Measurements from ENCODE around the gene POU6F2. TPM values are rescaled to one million over a fixed set of nuclear protein-coding genes. Genes with fewer than 3 reads are reported as not detected.

Gene POU6F2
- total and polyA plus RNA-seq, 2 of the 4 experiments (the other 2 are of a cell fraction) = not detected

DNA sequence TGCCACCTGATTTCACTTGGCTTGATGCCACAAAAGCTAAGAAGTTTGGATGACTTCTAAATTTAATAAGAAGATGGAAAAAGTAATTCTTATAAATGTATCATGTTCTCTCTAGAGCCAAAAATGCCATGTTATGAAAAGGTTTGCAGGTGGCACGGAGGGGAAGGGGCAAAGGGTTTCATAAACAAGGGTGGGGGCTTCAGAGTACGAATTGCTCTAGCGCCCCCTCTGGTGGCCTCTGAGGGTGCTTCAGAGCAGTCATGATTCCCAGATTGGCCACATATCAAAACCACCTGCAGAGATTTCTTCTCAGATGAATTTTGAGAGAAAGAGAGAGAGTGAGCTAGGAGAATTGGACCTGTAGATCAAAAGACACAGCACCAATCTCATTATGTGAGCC lies 379.9 kb downstream of the POU6F2 start:
- H2AFZ ChIP-seq (replicated peaks; ENCODE audit: low read length, poor library complexity) = no peak overlapping the region
- H2AK9ac ChIP-seq (replicated peaks; ENCODE audit: low read depth, low read length, poor library complexity) = no peak overlapping the region
- no peaks in the 10 kb centered on the region for H3K79me1 ChIP-seq (ENCODE audit: low read depth in 1 of 2, low read length in 2 of 2)
- TF ChIP-seq CEBPB (IDR thresholded peaks at IDR 0.05; ENCODE audit: low read depth, low read length) (no peak), SMC3 (IDR thresholded peaks at IDR 0.05; ENCODE audit: low read depth, low read length) (no peak), BHLHE40 (IDR thresholded peaks at IDR 0.05; ENCODE audit: low read depth, low read length) (no peak), RCOR1 (IDR thresholded peaks at IDR 0.05; ENCODE audit: insufficient replicate concordance, low read length) (no peak), MAZ (IDR thresholded peaks at IDR 0.05; ENCODE audit: borderline replicate concordance, low read depth, low read length) (no peak), MXI1 (IDR thresholded peaks at IDR 0.05; ENCODE audit: borderline replicate concordance, low read depth, low read length) (no peak), RAD21 (IDR thresholded peaks at IDR 0.05; ENCODE audit: low read length) (no peak), CHD1 (IDR thresholded peaks at IDR 0.05; ENCODE audit: low read depth, low read length) (no peak), CTCF (conservative IDR thresholded peaks at IDR 0.05; ENCODE audit: low read depth, low read length) (no peak), NFE2L2 (IDR thresholded peaks at IDR 0.05; ENCODE audit: low read depth, low read length) (no peak), RFX5 (IDR thresholded peaks at IDR 0.05; ENCODE audit: low read depth, low read length) (no peak), POLR2A (IDR thresholded peaks at IDR 0.05; ENCODE audit: low read depth, low read length) (no peak), FOS (IDR thresholded peaks at IDR 0.05; ENCODE audit: low read depth, low read length) (no peak), MAFK (IDR thresholded peaks at IDR 0.05; ENCODE audit: low read depth, low read length) (no peak)
- TF ChIP-seq, protein P1, sequence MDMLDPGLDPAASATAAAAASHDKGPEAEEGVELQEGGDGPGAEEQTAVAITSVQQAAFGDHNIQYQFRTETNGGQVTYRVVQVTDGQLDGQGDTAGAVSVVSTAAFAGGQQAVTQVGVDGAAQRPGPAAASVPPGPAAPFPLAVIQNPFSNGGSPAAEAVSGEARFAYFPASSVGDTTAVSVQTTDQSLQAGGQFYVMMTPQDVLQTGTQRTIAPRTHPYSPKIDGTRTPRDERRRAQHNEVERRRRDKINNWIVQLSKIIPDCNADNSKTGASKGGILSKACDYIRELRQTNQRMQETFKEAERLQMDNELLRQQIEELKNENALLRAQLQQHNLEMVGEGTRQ (IDR thresholded peaks at IDR 0.05; ENCODE audit: low read depth, low read length) = no peak
- TF ChIP-seq, protein P2, sequence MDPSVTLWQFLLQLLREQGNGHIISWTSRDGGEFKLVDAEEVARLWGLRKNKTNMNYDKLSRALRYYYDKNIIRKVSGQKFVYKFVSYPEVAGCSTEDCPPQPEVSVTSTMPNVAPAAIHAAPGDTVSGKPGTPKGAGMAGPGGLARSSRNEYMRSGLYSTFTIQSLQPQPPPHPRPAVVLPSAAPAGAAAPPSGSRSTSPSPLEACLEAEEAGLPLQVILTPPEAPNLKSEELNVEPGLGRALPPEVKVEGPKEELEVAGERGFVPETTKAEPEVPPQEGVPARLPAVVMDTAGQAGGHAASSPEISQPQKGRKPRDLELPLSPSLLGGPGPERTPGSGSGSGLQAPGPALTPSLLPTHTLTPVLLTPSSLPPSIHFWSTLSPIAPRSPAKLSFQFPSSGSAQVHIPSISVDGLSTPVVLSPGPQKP (IDR thresholded peaks at IDR 0.05; ENCODE audit: borderline replicate concordance, low read depth, low read length) = no peak
- ATAC-seq (ENCODE audit: low read depth) (no peak), DNase-seq (no peak)
- H3K4me1 ChIP-seq (ENCODE audit: control insufficient read depth, insufficient read depth, low read length) = no peaks in the 10 kb centered on the region
- no peak overlapping the region for H4K8ac ChIP-seq (ENCODE audit: low read depth in 2 of 2, low read length in 2 of 2)
- in situ Hi-C loops (cut with MboI; ENCODE audit: low sequenced_read_pairs) (no loop called here), intact Hi-C loops (cut with micrococcal nuclease) (no loop called here), dilution Hi-C loops (cut with HindIII; ENCODE audit: low sequenced_read_pairs, unreplicated experiment) (no loop called here)
- H2AK5ac ChIP-seq (ENCODE audit: low read depth, low read length) = no peak overlapping the region
- no TSS peak for BruUV-seq (replicated peaks)
- H3K4me3 ChIP-seq (ENCODE audit: insufficient read depth, low read depth, low read length) = no peak overlapping the region
- no peaks in the 10 kb centered on the region for H3K27me3 ChIP-seq (ENCODE audit: control insufficient read depth, insufficient read depth, low read length)
- H2BK15ac ChIP-seq (ENCODE audit: low read depth, low read length) = no peak overlapping the region
- no peak overlapping the region for H3K4me2 ChIP-seq (ENCODE audit: low read depth, low read length)
- H2BK5ac ChIP-seq (ENCODE audit: low read depth, low read length, poor library complexity, severe bottlenecking) = no peak overlapping the region
- H2BK20ac ChIP-seq (ENCODE audit: low read depth, low read length) = no peak overlapping the region
- no peak overlapping the region for H3K23ac ChIP-seq (ENCODE audit: low read depth, low read length)
- no peak overlapping the region for H3K56ac ChIP-seq (ENCODE audit: extremely low read depth, insufficient read depth, low read length)
- POLR2A ChIA-PET (ENCODE audit: unreplicated experiment) = no interaction called here
- no peaks in the 10 kb centered on the region for H3K9me1 ChIP-seq (ENCODE audit: insufficient read depth, low read length)
- no peak overlapping the region for H3K27ac ChIP-seq (ENCODE audit: insufficient read depth, low read length)
- H3K4ac ChIP-seq (ENCODE audit: low read depth, low read length) = no peak overlapping the region
- H4K5ac ChIP-seq (ENCODE audit: low read depth, low read length) = no peak overlapping the region
- no peaks in the 10 kb centered on the region for H4K20me1 ChIP-seq (ENCODE audit: insufficient read depth, low read length)
- H3K14ac ChIP-seq (replicated peaks; ENCODE audit: low read depth, low read length) = no peak overlapping the region
- WGBS, 2 experiments (ENCODE audit: extremely low coverage in 2 of 2, insufficient read length in 1 of 2) = no CpG with 5 or more reads among the region's 3 CpGs
- H4K91ac ChIP-seq (ENCODE audit: insufficient read depth, low read depth, low read length) = no peak overlapping the region
- CTCF ChIA-PET = interaction anchor here (0.6 kb wide), 2 partner anchors 46 to 124 kb away, joined by 3 read pairs; no protein-coding TSS in a partner anchor
- no peak overlapping the region for H3K18ac ChIP-seq (ENCODE audit: low read depth, low read length)
- H3K9ac ChIP-seq (ENCODE audit: low read depth, low read length) = no peak overlapping the region
- H3K36me3 ChIP-seq (ENCODE audit: control insufficient read depth, insufficient read depth, low read length) = no peaks in the 10 kb centered on the region
- H2BK120ac ChIP-seq (ENCODE audit: low read depth, low read length) = no peak overlapping the region
- no peaks in the 10 kb centered on the region for H3K9me3 ChIP-seq (ENCODE audit: control insufficient read depth, insufficient read depth, low read length)

Data from IMR-90 (cell line).